CD4-positive, alpha-beta memory T cell (primary cell): ENCODE measurements around the gene MON1A. TPM values are rescaled to one million over a fixed set of nuclear protein-coding genes. Genes with fewer than 3 reads are reported as not detected.

ENCODE experiments used
- CTCF ChIA-PET: fragments of 350-600 bp; sonication (Branson Sonifier 250); formaldehyde crosslinking; loops from one replicate; lab custom pipeline; 2021; ENCODE audit warnings: inconsistent platforms; ENCODE audit not compliant: partially characterized antibody; lab: Charles Lee
- POLR2A ChIA-PET: fragments of 350-600 bp; sonication (Branson Sonifier 250); formaldehyde crosslinking; loops from one replicate; lab custom pipeline; 2021; ENCODE audit not compliant: partially characterized antibody; lab: Charles Lee
- DNase-seq, 5 donors: peaks; one replicate each; pipeline versions ENCODE4 v3.0.0 to v3.0.0-alpha.2; 2020 to 2022; ENCODE audit warnings: mixed read lengths in 1 of 5
- H3K27ac ChIP-seq: one replicate; pipeline ENCODE4 v1.7.0; 2013; ENCODE audit warnings: low read depth, low read length
- H3K27me3 ChIP-seq: 2 replicates; pipeline ENCODE4 v1.7.0; 2013; ENCODE audit warnings: mild to moderate bottlenecking, low read length, moderate library complexity; ENCODE audit not compliant: insufficient read depth
- H3K36me3 ChIP-seq: 2 replicates; pipeline ENCODE4 v1.7.0; 2013; ENCODE audit warnings: mild to moderate bottlenecking, low read length, moderate library complexity; ENCODE audit not compliant: insufficient read depth
- H3K4me1 ChIP-seq: 2 replicates; pipeline ENCODE4 v1.7.0; 2013; ENCODE audit warnings: mild to moderate bottlenecking, low read length, moderate library complexity; ENCODE audit not compliant: insufficient read depth
- H3K4me3 ChIP-seq, 2 donors: one replicate each; pipeline ENCODE4 v1.7.0; 2013; ENCODE audit warnings: low read length in 2 of 2, mild to moderate bottlenecking in 1 of 2
- H3K9me3 ChIP-seq, 2 donors: one replicate each; pipeline ENCODE4 v1.7.0; 2013; ENCODE audit warnings: low read length in 2 of 2, control low read depth in 1 of 2; ENCODE audit not compliant: control insufficient read depth in 1 of 2
- H3K27ac Mint-ChIP-seq, 7 donors: one replicate each; pipeline ENCODE4 v1.8.0; 2020 to 2021; ENCODE audit warnings: mixed read lengths in 7 of 7, mild to moderate bottlenecking in 6 of 7, inconsistent platforms in 3 of 7, moderate library complexity in 3 of 7
- H3K27me3 Mint-ChIP-seq, 2 donors: one replicate each; pipeline ENCODE4 v1.8.0; 2020 to 2021; ENCODE audit warnings: mixed read lengths in 2 of 2
- H3K36me3 Mint-ChIP-seq, 2 donors: one replicate each; pipeline ENCODE4 v1.8.0; 2020 to 2021; ENCODE audit warnings: mixed read lengths in 2 of 2, inconsistent platforms in 1 of 2, mild to moderate bottlenecking in 1 of 2
- H3K4me1 Mint-ChIP-seq, 4 donors: one replicate each; pipeline ENCODE4 v1.8.0; 2020 to 2021; ENCODE audit warnings: mixed read lengths in 4 of 4, mild to moderate bottlenecking in 1 of 4
- H3K4me3 Mint-ChIP-seq, 8 donors: one replicate each; pipeline ENCODE4 v1.8.0; 2020 to 2021; ENCODE audit warnings: mixed read lengths in 8 of 8, mild to moderate bottlenecking in 7 of 8, moderate library complexity in 6 of 8, inconsistent platforms in 3 of 8
- H3K9me3 Mint-ChIP-seq, 8 donors: one replicate each; pipeline ENCODE4 v1.8.0; 2020 to 2021; ENCODE audit warnings: mixed read lengths in 8 of 8, mild to moderate bottlenecking in 5 of 8, inconsistent platforms in 3 of 8, moderate library complexity in 1 of 8
- intact Hi-C: fragments of 100-400 bp; cut with micrococcal nuclease; formaldehyde crosslinking; loops from one replicate; pipeline ENCODE4 v1.15.1; 2023
- polyA plus RNA-seq, 2 donors: library from polyadenylated mRNA; unstranded; fragments of 300-500 nt; fragmentation: Illumina TruSeq; gene quantifications; one replicate each; pipeline ENCODE4 v1.2.3, GENCODE V29; 2021
- total RNA-seq, 2 experiments: library from RNA; stranded (reverse); gene quantifications; one replicate each; pipeline ENCODE4 v1.2.3, GENCODE V29; 2021

MON1A gene
- 10 to 100 TPM in 1 of 2 experiments, 1 to 10 TPM in 1; 9.5 to 11.1 TPM for total RNA-seq
- polyA plus RNA-seq = 10 to 100 TPM; 15.2 to 16.5 TPM

DNA sequence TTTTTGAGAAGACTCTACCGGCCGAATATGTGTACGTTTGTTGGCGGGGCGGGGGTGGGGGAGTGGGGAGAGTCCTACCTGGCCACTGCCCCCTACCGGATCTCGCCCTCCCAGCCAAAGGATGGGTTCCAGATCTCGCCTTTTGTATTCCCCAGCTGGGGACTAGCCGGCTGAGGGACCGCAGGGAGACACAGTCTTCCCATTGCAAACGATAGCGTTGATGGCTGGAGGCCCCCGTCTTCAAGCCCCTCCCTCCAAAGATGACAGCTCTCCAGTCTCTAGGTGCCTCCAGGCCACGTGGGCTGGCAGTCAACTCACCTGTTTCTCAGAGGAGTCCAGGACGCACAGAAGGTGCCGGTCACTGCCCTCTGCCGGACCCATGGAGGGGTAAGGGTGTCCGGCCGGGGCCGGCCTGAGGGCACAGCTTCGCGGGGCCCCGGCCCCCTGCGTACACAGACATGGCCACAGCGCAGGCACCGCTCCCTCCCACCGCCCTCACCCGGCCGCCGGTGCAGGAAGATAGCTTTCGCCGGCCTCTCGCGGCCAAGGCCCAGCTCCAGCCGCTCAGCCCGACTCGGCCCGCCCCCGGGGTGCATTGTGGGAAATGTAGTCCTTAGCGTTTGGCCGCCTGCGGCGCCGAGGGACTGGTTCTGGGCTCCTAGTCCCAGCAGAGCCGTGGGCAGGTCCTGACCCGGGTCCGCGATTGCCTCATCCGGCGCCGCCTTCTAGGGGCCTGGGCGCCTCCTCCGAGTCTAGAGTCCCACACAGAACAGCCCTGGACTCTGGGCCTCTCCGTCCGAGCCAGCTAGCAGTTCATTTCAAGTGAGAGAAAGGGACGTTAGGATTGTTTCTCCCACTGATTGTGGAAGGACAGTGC is at the start of gene MON1A:
Gene MON1A (minus strand): TSS at position 521 of the 877 bp plus-strand sequence. CDS start 16,465 bp downstream, outside the sequence.
- H3K27ac ChIP-seq = peak within 1 kb of the TSS; percentile 92
- no peaks in the 10 kb centered on the region for H3K27me3 Mint-ChIP-seq
- H3K4me3 ChIP-seq = peak within 1 kb of the TSS; percentile 95 to 98
- no peaks in the 10 kb centered on the region for H3K9me3 ChIP-seq
- POLR2A ChIA-PET = interaction anchor here (0.6 to 3.7 kb wide), 10 partner anchors 9 to 419 kb away, joined by 3 to 60 read pairs (median 4); partner anchors contain the start of genes INKA1, IP6K1 and RBM6
- H3K36me3 ChIP-seq = no peaks in the 10 kb centered on the region
- peak within 1 kb of the TSS; percentile 81 to 88 (median 85) for H3K4me3 Mint-ChIP-seq
- peak within 1 kb of the TSS; percentile 76 to 94 (median 90) for H3K27ac Mint-ChIP-seq
- intact Hi-C loops = loop anchor here (1.0 to 10.0 kb wide), 3 partner anchors 11 to 515 kb away; partner anchors contain the start of genes RBM6, RHOA, TCTA and TRAIP
- H3K9me3 Mint-ChIP-seq = no peaks in the 10 kb centered on the region
- DNase-seq = peak; percentile 76 to 87 (median 79)
- H3K4me1 ChIP-seq = peaks cover 23% of the 10 kb centered on the region
- no peaks in the 10 kb centered on the region for H3K27me3 ChIP-seq
- CTCF ChIA-PET = interaction anchor here (0.6 to 2.3 kb wide), 4 partner anchors 16 to 258 kb away, joined by 3 to 10 read pairs (median 4); no protein-coding TSS in a partner anchor
- peaks cover 2 to 7% of the 10 kb centered on the region in 2 donors for H3K36me3 Mint-ChIP-seq
- peaks cover 15 to 32% (median 26%) of the 10 kb centered on the region in 4 donors for H3K4me1 Mint-ChIP-seq

GRCh38 chr3:49976942-49977341 is 47.3 kb upstream of the MON1A start:
- no peak for DNase-seq
- H3K4me3 Mint-ChIP-seq = no peak overlapping the region
- ChIA-PET CTCF (no interaction called here), POLR2A (interaction anchor here (1.1 kb wide), 1 partner anchor 37 kb away, joined by 3 read pairs; no protein-coding TSS in a partner anchor)
- H3K36me3 Mint-ChIP-seq = peaks cover 13 to 30% of the 10 kb centered on the region in 2 donors
- no peak overlapping the region for H3K4me3 ChIP-seq
- H3K27me3 ChIP-seq = no peaks in the 10 kb centered on the region
- peaks cover 0 to 3% (median under 1%) of the 10 kb centered on the region in 4 donors for H3K4me1 Mint-ChIP-seq
- no peak overlapping the region for H3K27ac ChIP-seq
- no peaks in the 10 kb centered on the region for H3K4me1 ChIP-seq
- H3K9me3 ChIP-seq = no peaks in the 10 kb centered on the region
- no peak overlapping the region for H3K27ac Mint-ChIP-seq
- H3K36me3 ChIP-seq = peaks cover 26% of the 10 kb centered on the region
- H3K27me3 Mint-ChIP-seq = no peaks in the 10 kb centered on the region
- H3K9me3 Mint-ChIP-seq = no peaks in the 10 kb centered on the region
- intact Hi-C loops = no loop called here

DNA sequence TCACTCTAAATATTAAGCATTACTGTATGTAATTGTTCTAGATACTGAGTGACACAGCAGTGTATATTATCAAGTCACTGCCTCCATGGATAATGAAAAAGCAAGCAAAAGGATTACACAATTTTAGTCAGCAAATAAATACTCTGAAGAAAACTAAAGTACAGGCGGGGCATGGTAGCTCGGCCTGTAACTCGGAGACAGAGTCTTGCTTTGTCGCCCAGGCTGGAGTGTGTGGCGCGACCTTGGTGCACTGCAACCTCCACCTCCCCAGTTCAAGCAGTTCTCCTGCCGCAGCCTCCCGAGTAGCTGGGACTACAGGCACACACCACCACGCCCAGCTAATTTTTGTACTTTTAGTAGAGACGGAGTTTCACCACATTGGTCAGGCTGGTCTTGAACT is 43.0 kb upstream of the MON1A start:
- no peak overlapping the region for H3K4me3 ChIP-seq
- H3K36me3 ChIP-seq = peaks cover 22% of the 10 kb centered on the region
- H3K4me3 Mint-ChIP-seq = no peak overlapping the region
- intact Hi-C loops = no loop called here
- H3K9me3 ChIP-seq = no peaks in the 10 kb centered on the region
- H3K27me3 ChIP-seq = no peaks in the 10 kb centered on the region
- H3K4me1 Mint-ChIP-seq = peaks cover 2 to 8% (median 3%) of the 10 kb centered on the region in 4 donors
- H3K9me3 Mint-ChIP-seq = no peaks in the 10 kb centered on the region
- H3K4me1 ChIP-seq = no peaks in the 10 kb centered on the region
- H3K27ac Mint-ChIP-seq = no peak overlapping the region
- H3K27ac ChIP-seq = no peak overlapping the region
- H3K27me3 Mint-ChIP-seq = no peaks in the 10 kb centered on the region
- ChIA-PET CTCF (no interaction called here), POLR2A (no interaction called here)
- DNase-seq = no peak
- peaks cover 19 to 39% of the 10 kb centered on the region in 2 donors for H3K36me3 Mint-ChIP-seq

GRCh38 chr3:49968346-49968745 is 38.7 kb upstream of the MON1A start:
- Histone ChIP-seq H3K36me3 (peaks cover 16% of the 10 kb centered on the region), H3K4me1 (no peaks in the 10 kb centered on the region), H3K4me3 (no peak overlapping the region), H3K27me3 (no peaks in the 10 kb centered on the region), H3K9me3 (no peaks in the 10 kb centered on the region), H3K27ac (no peak overlapping the region)
- no peak for DNase-seq
- H3K9me3 Mint-ChIP-seq = no peaks in the 10 kb centered on the region
- peaks cover 28 to 46% of the 10 kb centered on the region in 2 donors for H3K36me3 Mint-ChIP-seq
- intact Hi-C loops = no loop called here
- H3K4me3 Mint-ChIP-seq = no peak overlapping the region
- ChIA-PET CTCF (no interaction called here), POLR2A (no interaction called here)
- peaks cover 0 to 16% (median 12%) of the 10 kb centered on the region in 4 donors for H3K4me1 Mint-ChIP-seq
- no peaks in the 10 kb centered on the region for H3K27me3 Mint-ChIP-seq
- H3K27ac Mint-ChIP-seq = peak overlapping the region in 2 of 7 donors; percentile 37 to 74

DNA sequence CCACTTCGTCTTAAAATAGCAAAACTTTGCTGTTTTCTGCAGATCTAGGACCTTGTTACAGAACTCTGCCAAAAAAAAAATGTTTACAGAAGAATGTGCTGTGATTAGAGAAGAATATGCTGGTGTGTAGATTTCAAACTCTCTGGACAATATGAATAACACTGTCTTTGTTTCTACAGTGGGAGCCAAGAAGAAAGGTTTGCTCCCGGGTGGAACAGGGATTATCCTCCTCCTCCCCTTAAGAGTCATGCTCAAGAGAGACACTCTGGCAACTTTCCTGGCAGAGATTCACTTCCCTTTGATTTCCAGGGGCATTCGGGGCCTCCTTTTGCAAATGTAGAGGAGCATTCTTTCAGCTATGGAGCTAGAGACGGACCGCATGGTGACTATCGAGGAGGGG is 37.7 kb upstream of the MON1A start:
- peak overlapping the region in 2 of 7 donors; percentile 7 to 33 for H3K27ac Mint-ChIP-seq
- peaks cover 24 to 38% of the 10 kb centered on the region in 2 donors for H3K36me3 Mint-ChIP-seq
- H3K36me3 ChIP-seq = peaks cover 12% of the 10 kb centered on the region
- ChIA-PET CTCF (no interaction called here), POLR2A (no interaction called here)
- peaks cover 0 to 16% (median 12%) of the 10 kb centered on the region in 4 donors for H3K4me1 Mint-ChIP-seq
- DNase-seq = no peak
- intact Hi-C loops = no loop called here
- H3K9me3 ChIP-seq = no peaks in the 10 kb centered on the region
- H3K27ac ChIP-seq = no peak overlapping the region
- no peaks in the 10 kb centered on the region for H3K27me3 ChIP-seq
- no peaks in the 10 kb centered on the region for H3K4me1 ChIP-seq
- H3K9me3 Mint-ChIP-seq = no peaks in the 10 kb centered on the region
- no peak overlapping the region for H3K4me3 ChIP-seq
- H3K4me3 Mint-ChIP-seq = no peak overlapping the region
- no peaks in the 10 kb centered on the region for H3K27me3 Mint-ChIP-seq

DNA sequence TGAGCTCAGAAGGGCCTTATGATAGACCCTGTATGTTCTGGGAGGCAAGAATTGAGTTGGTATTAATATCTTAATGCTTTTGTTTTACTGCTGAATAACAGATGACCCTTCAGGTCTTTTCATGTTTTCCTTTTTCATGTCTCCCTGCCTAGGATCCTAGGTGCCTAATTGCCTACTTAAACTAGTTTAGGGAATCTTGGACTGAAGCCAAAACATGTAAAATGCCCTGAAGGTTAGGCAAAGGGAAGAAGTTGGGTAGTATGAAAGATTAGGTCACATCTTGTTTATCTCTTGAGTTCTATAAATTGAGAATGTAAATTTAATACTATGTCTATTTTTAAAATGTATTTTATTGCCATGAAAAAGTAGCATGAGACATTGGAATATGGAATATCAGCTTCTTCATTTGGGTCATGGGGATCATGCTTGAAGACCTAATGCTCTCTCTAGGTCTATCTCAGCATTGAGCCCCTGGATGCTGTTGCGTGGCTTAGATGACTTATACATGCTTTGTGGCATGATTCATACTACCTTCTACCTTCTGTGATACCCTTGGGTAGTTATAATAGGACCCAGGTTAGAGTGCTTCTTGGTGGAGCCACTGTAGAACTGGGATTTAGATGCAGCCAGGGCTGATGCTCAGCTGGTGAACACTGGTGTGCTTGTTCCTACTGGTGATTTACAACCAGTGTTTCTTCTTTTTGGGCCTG is 36.8 kb upstream of the MON1A start:
- no peaks in the 10 kb centered on the region for H3K9me3 Mint-ChIP-seq
- POLR2A ChIA-PET = interaction anchor here (0.7 kb wide), 1 partner anchor 163 kb away, joined by 3 read pairs; the partner anchor contains the start of gene INKA1
- H3K4me3 ChIP-seq = no peak overlapping the region
- H3K4me1 ChIP-seq = no peaks in the 10 kb centered on the region
- H3K4me1 Mint-ChIP-seq = peaks cover 0 to 16% (median 12%) of the 10 kb centered on the region in 4 donors
- H3K36me3 Mint-ChIP-seq = peaks cover 21 to 33% of the 10 kb centered on the region in 2 donors
- H3K27me3 Mint-ChIP-seq = no peaks in the 10 kb centered on the region
- H3K9me3 ChIP-seq = no peaks in the 10 kb centered on the region
- no peaks in the 10 kb centered on the region for H3K27me3 ChIP-seq
- no peak overlapping the region for H3K4me3 Mint-ChIP-seq
- intact Hi-C loops = no loop called here
- H3K27ac Mint-ChIP-seq = no peak overlapping the region
- DNase-seq = no peak
- H3K27ac ChIP-seq = no peak overlapping the region
- peaks cover 10% of the 10 kb centered on the region for H3K36me3 ChIP-seq
- CTCF ChIA-PET = no interaction called here
